A549 (cell line): ENCODE results near the gene PPP1R18.

Experiments used
- BHLHE40 ChIP-seq: IDR thresholded peaks from 2 replicates; pipeline ENCODE4 v1.6.1; 2012; ENCODE audit warnings: low read depth, low read length, inconsistent platforms
- EP300 ChIP-seq, 2 experiments: fragments of >200 bp; sonication (Bioruptor Twin); formaldehyde crosslinking; IDR thresholded peaks; 2 replicates in 1 of 2; 3 replicates in 1 of 2; pipeline ENCODE4 v1.6.1; 2016 to 2017
- JUN ChIP-seq, 2 experiments: fragments of >200 bp; sonication (Bioruptor Twin); formaldehyde crosslinking; IDR thresholded peaks; 2 replicates in 1 of 2; 3 replicates in 1 of 2; pipeline ENCODE4 v1.6.1; 2016 to 2017
- MAFK ChIP-seq: fragments of 450-650 bp; IDR thresholded peaks from 2 replicates; pipeline ENCODE4 v1.6.1; 2014; ENCODE audit not compliant: partially characterized antibody
- NR3C1 ChIP-seq: fragments of >200 bp; sonication (Bioruptor Twin); formaldehyde crosslinking; IDR thresholded peaks from 3 replicates; pipeline ENCODE4 v1.6.1; 2017
- POLR2A ChIP-seq: IDR thresholded peaks from 2 replicates; pipeline ENCODE4 v1.6.1; 2012; ENCODE audit warnings: mild to moderate bottlenecking, low read length
- TF ChIP-seq, protein P1 (sequence below): fragments of >200 bp; sonication (Bioruptor Twin); formaldehyde crosslinking; IDR thresholded peaks from 3 replicates; pipeline ENCODE4 v1.5.1; 2016
- TF ChIP-seq, protein P2 (sequence below): IDR thresholded peaks from 2 replicates; pipeline ENCODE4 v1.6.1; 2012

DNA sequence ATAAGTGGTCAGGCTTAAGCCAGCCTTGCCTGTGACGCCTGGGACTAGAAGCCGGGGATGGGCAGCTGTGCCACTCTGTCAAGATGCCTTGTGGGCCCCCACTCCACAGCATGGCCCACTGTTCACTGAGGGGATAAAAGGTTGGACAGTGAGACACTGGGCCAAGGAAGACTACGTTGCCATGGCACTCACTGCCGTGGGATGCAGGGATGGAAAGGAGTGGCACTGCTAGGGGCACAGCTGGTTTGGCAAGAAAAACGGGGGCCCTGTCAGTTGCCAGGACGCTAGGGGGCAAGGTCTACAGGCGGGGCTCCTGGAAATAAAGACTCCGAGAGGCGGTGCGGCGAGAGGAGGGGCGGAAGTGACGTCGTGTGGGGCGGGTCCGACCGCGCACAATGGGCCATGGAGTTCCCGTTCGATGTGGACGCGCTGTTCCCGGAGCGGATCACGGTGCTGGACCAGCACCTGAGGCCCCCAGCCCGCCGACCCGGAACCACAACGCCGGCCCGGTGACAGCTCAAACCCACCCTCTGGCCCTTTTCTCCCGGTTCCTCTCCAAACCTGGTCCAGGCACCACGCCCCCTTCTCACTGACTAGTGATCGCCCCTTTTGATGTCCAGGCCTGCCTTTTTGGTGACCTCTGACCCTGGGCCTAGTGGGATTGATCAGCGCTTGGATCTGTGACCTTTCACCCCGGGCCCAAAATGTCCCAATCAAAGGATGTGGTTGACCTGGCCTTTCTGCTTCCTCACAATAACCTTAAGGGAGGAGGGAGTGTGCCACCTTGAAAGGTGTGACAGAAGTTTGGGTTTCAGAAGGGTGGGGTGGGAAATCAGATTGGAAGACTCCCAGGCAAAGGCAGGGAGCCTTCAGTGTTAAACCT lies 59.7 kb downstream of the PPP1R18 start, which contains the start of gene ATAT1:
- TF ChIP-seq MAFK (no peak), EP300 (IDR thresholded peaks at IDR 0.05) (no peak), NR3C1 (no peak), BHLHE40 (no peak), POLR2A (peak; percentile 80), JUN (IDR thresholded peaks at IDR 0.05) (peak in 1 of 2 experiments; percentile 71; a peak in 4 of 5 replicates)
- TF ChIP-seq, protein P1, sequence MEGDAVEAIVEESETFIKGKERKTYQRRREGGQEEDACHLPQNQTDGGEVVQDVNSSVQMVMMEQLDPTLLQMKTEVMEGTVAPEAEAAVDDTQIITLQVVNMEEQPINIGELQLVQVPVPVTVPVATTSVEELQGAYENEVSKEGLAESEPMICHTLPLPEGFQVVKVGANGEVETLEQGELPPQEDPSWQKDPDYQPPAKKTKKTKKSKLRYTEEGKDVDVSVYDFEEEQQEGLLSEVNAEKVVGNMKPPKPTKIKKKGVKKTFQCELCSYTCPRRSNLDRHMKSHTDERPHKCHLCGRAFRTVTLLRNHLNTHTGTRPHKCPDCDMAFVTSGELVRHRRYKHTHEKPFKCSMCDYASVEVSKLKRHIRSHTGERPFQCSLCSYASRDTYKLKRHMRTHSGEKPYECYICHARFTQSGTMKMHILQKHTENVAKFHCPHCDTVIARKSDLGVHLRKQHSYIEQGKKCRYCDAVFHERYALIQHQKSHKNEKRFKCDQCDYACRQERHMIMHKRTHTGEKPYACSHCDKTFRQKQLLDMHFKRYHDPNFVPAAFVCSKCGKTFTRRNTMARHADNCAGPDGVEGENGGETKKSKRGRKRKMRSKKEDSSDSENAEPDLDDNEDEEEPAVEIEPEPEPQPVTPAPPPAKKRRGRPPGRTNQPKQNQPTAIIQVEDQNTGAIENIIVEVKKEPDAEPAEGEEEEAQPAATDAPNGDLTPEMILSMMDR = 0 out of 3 replicates have a peak, but pooled peaks have one; percentile 9
- TF ChIP-seq, protein P2, sequence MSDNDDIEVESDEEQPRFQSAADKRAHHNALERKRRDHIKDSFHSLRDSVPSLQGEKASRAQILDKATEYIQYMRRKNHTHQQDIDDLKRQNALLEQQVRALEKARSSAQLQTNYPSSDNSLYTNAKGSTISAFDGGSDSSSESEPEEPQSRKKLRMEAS = peak; percentile 45
